ENCODE results near the gene STXBP5.

The STXBP5 gene

GRCh38 chr6:147262946-147263345 lies 58.7 kb downstream of the STXBP5 start:
- DNase-seq: no peak
- Histone ChIP-seq H3K4me3 (no peak overlapping the region), H3K27me3 (no peaks in the 10 kb centered on the region), H3K9me3 (no peaks in the 10 kb centered on the region), H3K36me3 (peaks cover under 1 to 7% (median 4%) of the 10 kb centered on the region in 3 donors), H3K27ac (no peak overlapping the region), H3K4me1 (no peaks in the 10 kb centered on the region)
- intact Hi-C loops (cut with DNase I; ENCODE audit: low total_unique reads): no loop called here
- TF ChIP-seq, protein P1, sequence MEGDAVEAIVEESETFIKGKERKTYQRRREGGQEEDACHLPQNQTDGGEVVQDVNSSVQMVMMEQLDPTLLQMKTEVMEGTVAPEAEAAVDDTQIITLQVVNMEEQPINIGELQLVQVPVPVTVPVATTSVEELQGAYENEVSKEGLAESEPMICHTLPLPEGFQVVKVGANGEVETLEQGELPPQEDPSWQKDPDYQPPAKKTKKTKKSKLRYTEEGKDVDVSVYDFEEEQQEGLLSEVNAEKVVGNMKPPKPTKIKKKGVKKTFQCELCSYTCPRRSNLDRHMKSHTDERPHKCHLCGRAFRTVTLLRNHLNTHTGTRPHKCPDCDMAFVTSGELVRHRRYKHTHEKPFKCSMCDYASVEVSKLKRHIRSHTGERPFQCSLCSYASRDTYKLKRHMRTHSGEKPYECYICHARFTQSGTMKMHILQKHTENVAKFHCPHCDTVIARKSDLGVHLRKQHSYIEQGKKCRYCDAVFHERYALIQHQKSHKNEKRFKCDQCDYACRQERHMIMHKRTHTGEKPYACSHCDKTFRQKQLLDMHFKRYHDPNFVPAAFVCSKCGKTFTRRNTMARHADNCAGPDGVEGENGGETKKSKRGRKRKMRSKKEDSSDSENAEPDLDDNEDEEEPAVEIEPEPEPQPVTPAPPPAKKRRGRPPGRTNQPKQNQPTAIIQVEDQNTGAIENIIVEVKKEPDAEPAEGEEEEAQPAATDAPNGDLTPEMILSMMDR (IDR thresholded peaks at IDR 0.05): no peak

- Histone ChIP-seq H3K27ac (no peak overlapping the region), H3K4me3 (no peak overlapping the region), H3K9me3 (no peaks in the 10 kb centered on the region), H3K36me3 (peaks cover 5 to 21% (median 19%) of the 10 kb centered on the region in 3 donors), H3K27me3 (no peaks in the 10 kb centered on the region), H3K4me1 (no peaks in the 10 kb centered on the region)
- TF ChIP-seq, protein P1 (IDR thresholded peaks at IDR 0.05): no peak
- no peak for DNase-seq
- intact Hi-C loops (cut with DNase I; ENCODE audit: low total_unique reads): no loop called here
Observed at GRCh38 chr6:147266821-147267220, 62.6 kb downstream of the STXBP5 start.

DNA sequence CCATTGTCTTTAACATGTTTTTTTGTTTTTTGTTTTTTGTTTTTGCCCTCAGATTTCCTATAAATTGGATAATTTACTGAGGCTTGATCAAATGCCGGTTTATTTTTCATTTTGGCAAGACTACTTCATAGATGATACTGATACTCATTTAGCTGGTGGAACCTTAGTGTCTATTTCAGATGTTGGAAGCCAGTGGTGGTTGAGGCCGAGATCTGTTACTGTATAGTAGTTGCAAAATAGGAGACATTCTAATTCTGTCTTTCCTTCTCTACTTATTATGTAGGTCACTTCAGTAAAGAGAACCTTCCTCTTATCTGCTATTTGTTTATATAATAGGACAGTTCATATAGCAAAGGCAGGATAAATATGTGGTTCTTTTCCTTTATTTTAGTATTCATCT lies 63.4 kb downstream of the STXBP5 start:
- TF ChIP-seq, protein P1 (IDR thresholded peaks at IDR 0.05): no peak
- Histone ChIP-seq H3K4me1 (no peaks in the 10 kb centered on the region), H3K27me3 (no peaks in the 10 kb centered on the region), H3K36me3 (peaks cover 5 to 21% (median 19%) of the 10 kb centered on the region in 3 donors), H3K4me3 (no peak overlapping the region), H3K27ac (no peak overlapping the region), H3K9me3 (no peaks in the 10 kb centered on the region)
- intact Hi-C loops (cut with DNase I; ENCODE audit: low total_unique reads): no loop called here
- DNase-seq: no peak

GRCh38 chr6:147268254-147268653 lies 64.0 kb downstream of the STXBP5 start:
- no peaks in the 10 kb centered on the region for H3K9me3 ChIP-seq
- H3K27me3 ChIP-seq: no peaks in the 10 kb centered on the region
- peaks cover 5 to 22% (median 19%) of the 10 kb centered on the region in 3 donors for H3K36me3 ChIP-seq
- H3K27ac ChIP-seq: no peak overlapping the region
- no peak overlapping the region for H3K4me3 ChIP-seq
- DNase-seq: no peak
- TF ChIP-seq, protein P1 (IDR thresholded peaks at IDR 0.05): no peak
- H3K4me1 ChIP-seq: no peaks in the 10 kb centered on the region
- intact Hi-C loops (cut with DNase I; ENCODE audit: low total_unique reads): no loop called here

GRCh38 chr6:147274012-147274411 lies 69.8 kb downstream of the STXBP5 start:
- TF ChIP-seq, protein P1 (IDR thresholded peaks at IDR 0.05): no peak
- Histone ChIP-seq H3K36me3 (peaks cover 7 to 29% (median 18%) of the 10 kb centered on the region in 3 donors), H3K4me1 (no peaks in the 10 kb centered on the region), H3K27me3 (no peaks in the 10 kb centered on the region), H3K4me3 (no peak overlapping the region), H3K9me3 (no peaks in the 10 kb centered on the region), H3K27ac (no peak overlapping the region)
- no peak for DNase-seq
- intact Hi-C loops (cut with DNase I; ENCODE audit: low total_unique reads): no loop called here

- intact Hi-C loops (cut with DNase I; ENCODE audit: low total_unique reads): no loop called here
- no peak overlapping the region for H3K4me3 ChIP-seq
- no peaks in the 10 kb centered on the region for H3K9me3 ChIP-seq
- no peak for DNase-seq
- H3K4me1 ChIP-seq: no peaks in the 10 kb centered on the region
- peaks cover 6 to 22% (median 18%) of the 10 kb centered on the region in 3 donors for H3K36me3 ChIP-seq
- TF ChIP-seq, protein P1 (IDR thresholded peaks at IDR 0.05): no peak
- no peak overlapping the region for H3K27ac ChIP-seq
- H3K27me3 ChIP-seq: no peaks in the 10 kb centered on the region
Observed at GRCh38 chr6:147274776-147275175, 70.6 kb downstream of the STXBP5 start.
